ENCODE measurements around the gene WNT9A. TPM values are rescaled to one million over a fixed set of nuclear protein-coding genes. Genes with fewer than 3 reads are reported as not detected.

The WNT9A gene
- total RNA-seq, 1 experiment from 2014 or later, result 1.5 TPM

- H3K27me3 Mint-ChIP-seq (ENCODE audit: low read depth), result peaks cover 33% of the 10 kb centered on the region
- ChIA-PET POLR2A (no interaction called here), CTCF (no interaction called here)
- no peaks in the 10 kb centered on the region for H3K36me3 Mint-ChIP-seq
- no peak for ATAC-seq
- no peak for DNase-seq (ENCODE audit: low spot score)
- H3K4me3 Mint-ChIP-seq, result no peak overlapping the region
- H3K27ac Mint-ChIP-seq, result no peak overlapping the region
- H3K9me3 Mint-ChIP-seq, result peaks cover 2% of the 10 kb centered on the region; the same call in 1 of the 2 replicates
- H3K4me1 Mint-ChIP-seq, result peaks cover 9% of the 10 kb centered on the region
- TF ChIP-seq NR2C2 (CRISPR knock-in tag; IDR thresholded peaks at IDR 0.05) (no peak), ATF1 (CRISPR knock-in tag; IDR thresholded peaks at IDR 0.05) (no peak), IRF2 (CRISPR knock-in tag; IDR thresholded peaks at IDR 0.05; ENCODE audit: borderline replicate concordance, low read depth) (no peak), SMAD4 (CRISPR knock-in tag; IDR thresholded peaks at IDR 0.05) (no peak), ZNF121 (CRISPR knock-in tag; IDR thresholded peaks at IDR 0.05) (no peak), CREB1 (CRISPR knock-in tag; IDR thresholded peaks at IDR 0.05) (no peak), ZNF423 (CRISPR knock-in tag; IDR thresholded peaks at IDR 0.05) (no peak), TEAD1 (CRISPR knock-in tag; IDR thresholded peaks at IDR 0.05) (no peak), SP1 (CRISPR knock-in tag; conservative IDR thresholded peaks at IDR 0.05) (no peak), ESRRA (CRISPR knock-in tag; IDR thresholded peaks at IDR 0.05; ENCODE audit: borderline replicate concordance) (no peak), ATF3 (CRISPR knock-in tag; conservative IDR thresholded peaks at IDR 0.05) (no peak)
- TF ChIP-seq, protein P1, sequence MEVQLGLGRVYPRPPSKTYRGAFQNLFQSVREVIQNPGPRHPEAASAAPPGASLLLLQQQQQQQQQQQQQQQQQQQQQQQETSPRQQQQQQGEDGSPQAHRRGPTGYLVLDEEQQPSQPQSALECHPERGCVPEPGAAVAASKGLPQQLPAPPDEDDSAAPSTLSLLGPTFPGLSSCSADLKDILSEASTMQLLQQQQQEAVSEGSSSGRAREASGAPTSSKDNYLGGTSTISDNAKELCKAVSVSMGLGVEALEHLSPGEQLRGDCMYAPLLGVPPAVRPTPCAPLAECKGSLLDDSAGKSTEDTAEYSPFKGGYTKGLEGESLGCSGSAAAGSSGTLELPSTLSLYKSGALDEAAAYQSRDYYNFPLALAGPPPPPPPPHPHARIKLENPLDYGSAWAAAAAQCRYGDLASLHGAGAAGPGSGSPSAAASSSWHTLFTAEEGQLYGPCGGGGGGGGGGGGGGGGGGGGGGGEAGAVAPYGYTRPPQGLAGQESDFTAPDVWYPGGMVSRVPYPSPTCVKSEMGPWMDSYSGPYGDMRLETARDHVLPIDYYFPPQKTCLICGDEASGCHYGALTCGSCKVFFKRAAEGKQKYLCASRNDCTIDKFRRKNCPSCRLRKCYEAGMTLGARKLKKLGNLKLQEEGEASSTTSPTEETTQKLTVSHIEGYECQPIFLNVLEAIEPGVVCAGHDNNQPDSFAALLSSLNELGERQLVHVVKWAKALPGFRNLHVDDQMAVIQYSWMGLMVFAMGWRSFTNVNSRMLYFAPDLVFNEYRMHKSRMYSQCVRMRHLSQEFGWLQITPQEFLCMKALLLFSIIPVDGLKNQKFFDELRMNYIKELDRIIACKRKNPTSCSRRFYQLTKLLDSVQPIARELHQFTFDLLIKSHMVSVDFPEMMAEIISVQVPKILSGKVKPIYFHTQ (CRISPR knock-in tag; IDR thresholded peaks at IDR 0.05), result no peak
- TF ChIP-seq, protein P2, sequence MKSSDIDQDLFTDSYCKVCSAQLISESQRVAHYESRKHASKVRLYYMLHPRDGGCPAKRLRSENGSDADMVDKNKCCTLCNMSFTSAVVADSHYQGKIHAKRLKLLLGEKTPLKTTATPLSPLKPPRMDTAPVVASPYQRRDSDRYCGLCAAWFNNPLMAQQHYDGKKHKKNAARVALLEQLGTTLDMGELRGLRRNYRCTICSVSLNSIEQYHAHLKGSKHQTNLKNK (CRISPR knock-in tag; IDR thresholded peaks at IDR 0.05), result no peak
These were observed 1.7 kb upstream of the WNT9A start for GRCh38 chr1:227949341-227949921.

DNA sequence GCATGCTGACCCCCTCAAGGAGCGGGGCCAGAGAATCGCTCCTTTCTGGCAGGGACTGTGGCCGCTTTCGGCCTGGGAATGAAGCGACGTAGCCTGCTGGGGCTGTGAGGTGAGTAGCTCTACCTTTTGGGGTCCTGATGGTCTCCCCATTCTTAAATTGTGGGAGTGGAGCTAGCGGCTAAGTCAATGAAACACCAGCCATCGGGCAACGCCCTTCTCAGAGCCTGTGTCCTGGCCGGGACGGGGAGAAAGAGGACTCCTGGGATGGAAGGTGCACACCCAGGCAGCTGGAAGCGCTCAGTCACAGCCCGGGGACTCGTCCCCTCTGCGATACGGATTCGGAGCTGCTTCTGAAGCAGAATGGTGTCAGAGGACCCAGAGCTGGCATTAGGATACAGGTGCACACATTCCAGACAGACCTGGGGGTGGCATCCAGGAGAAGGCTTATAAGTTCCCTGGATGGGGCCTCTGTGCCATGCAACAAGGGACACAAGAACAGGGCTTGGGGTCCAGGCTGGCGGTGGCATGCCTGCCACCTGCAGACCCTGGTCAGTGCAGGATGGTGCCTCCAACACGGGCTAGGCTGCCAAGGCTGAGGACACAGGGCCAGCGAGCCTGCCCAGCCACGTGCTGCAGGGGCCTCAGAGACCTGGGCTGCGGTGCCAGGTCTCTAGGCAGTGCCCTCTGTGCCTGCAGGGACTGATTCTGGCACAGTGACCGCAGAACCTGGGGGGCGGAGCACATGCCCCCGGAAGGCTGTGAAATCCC lies 945 bp upstream of the WNT9A start:
- Mint-ChIP-seq H3K4me1 (peaks cover 9% of the 10 kb centered on the region), H3K27ac (no peak overlapping the region), H3K9me3 (no peaks in the 10 kb centered on the region), H3K36me3 (no peaks in the 10 kb centered on the region), H3K27me3 (ENCODE audit: low read depth) (peaks cover 30% of the 10 kb centered on the region), H3K4me3 (peak overlapping the region; percentile 77)
- peak; percentile 1; the same call in 1 of the 2 replicates for ATAC-seq
- no peak for TF ChIP-seq CDX4 (CRISPR knock-in tag; IDR thresholded peaks at IDR 0.05; ENCODE audit: borderline replicate concordance)
- no peak for TF ChIP-seq FOXJ3 (CRISPR knock-in tag; IDR thresholded peaks at IDR 0.05; ENCODE audit: borderline replicate concordance)
- no peak for TF ChIP-seq CBFB (CRISPR knock-in tag; IDR thresholded peaks at IDR 0.05; ENCODE audit: low read depth)
- TF ChIP-seq TEAD1 (CRISPR knock-in tag; IDR thresholded peaks at IDR 0.05), result no peak
- TF ChIP-seq, protein P3, sequence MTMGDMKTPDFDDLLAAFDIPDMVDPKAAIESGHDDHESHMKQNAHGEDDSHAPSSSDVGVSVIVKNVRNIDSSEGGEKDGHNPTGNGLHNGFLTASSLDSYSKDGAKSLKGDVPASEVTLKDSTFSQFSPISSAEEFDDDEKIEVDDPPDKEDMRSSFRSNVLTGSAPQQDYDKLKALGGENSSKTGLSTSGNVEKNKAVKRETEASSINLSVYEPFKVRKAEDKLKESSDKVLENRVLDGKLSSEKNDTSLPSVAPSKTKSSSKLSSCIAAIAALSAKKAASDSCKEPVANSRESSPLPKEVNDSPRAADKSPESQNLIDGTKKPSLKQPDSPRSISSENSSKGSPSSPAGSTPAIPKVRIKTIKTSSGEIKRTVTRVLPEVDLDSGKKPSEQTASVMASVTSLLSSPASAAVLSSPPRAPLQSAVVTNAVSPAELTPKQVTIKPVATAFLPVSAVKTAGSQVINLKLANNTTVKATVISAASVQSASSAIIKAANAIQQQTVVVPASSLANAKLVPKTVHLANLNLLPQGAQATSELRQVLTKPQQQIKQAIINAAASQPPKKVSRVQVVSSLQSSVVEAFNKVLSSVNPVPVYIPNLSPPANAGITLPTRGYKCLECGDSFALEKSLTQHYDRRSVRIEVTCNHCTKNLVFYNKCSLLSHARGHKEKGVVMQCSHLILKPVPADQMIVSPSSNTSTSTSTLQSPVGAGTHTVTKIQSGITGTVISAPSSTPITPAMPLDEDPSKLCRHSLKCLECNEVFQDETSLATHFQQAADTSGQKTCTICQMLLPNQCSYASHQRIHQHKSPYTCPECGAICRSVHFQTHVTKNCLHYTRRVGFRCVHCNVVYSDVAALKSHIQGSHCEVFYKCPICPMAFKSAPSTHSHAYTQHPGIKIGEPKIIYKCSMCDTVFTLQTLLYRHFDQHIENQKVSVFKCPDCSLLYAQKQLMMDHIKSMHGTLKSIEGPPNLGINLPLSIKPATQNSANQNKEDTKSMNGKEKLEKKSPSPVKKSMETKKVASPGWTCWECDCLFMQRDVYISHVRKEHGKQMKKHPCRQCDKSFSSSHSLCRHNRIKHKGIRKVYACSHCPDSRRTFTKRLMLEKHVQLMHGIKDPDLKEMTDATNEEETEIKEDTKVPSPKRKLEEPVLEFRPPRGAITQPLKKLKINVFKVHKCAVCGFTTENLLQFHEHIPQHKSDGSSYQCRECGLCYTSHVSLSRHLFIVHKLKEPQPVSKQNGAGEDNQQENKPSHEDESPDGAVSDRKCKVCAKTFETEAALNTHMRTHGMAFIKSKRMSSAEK (CRISPR knock-in tag; IDR thresholded peaks at IDR 0.05; ENCODE audit: borderline replicate concordance), result no peak
- TF ChIP-seq MXD4 (CRISPR knock-in tag; IDR thresholded peaks at IDR 0.05; ENCODE audit: borderline replicate concordance), result no peak
- TF ChIP-seq, protein P4, sequence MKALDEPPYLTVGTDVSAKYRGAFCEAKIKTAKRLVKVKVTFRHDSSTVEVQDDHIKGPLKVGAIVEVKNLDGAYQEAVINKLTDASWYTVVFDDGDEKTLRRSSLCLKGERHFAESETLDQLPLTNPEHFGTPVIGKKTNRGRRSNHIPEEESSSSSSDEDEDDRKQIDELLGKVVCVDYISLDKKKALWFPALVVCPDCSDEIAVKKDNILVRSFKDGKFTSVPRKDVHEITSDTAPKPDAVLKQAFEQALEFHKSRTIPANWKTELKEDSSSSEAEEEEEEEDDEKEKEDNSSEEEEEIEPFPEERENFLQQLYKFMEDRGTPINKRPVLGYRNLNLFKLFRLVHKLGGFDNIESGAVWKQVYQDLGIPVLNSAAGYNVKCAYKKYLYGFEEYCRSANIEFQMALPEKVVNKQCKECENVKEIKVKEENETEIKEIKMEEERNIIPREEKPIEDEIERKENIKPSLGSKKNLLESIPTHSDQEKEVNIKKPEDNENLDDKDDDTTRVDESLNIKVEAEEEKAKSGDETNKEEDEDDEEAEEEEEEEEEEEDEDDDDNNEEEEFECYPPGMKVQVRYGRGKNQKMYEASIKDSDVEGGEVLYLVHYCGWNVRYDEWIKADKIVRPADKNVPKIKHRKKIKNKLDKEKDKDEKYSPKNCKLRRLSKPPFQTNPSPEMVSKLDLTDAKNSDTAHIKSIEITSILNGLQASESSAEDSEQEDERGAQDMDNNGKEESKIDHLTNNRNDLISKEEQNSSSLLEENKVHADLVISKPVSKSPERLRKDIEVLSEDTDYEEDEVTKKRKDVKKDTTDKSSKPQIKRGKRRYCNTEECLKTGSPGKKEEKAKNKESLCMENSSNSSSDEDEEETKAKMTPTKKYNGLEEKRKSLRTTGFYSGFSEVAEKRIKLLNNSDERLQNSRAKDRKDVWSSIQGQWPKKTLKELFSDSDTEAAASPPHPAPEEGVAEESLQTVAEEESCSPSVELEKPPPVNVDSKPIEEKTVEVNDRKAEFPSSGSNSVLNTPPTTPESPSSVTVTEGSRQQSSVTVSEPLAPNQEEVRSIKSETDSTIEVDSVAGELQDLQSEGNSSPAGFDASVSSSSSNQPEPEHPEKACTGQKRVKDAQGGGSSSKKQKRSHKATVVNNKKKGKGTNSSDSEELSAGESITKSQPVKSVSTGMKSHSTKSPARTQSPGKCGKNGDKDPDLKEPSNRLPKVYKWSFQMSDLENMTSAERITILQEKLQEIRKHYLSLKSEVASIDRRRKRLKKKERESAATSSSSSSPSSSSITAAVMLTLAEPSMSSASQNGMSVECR (CRISPR knock-in tag; IDR thresholded peaks at IDR 0.05; ENCODE audit: borderline replicate concordance), result no peak
- TF ChIP-seq TEAD4 (CRISPR knock-in tag; IDR thresholded peaks at IDR 0.05), result no peak
- no peak for DNase-seq (ENCODE audit: low spot score)
- ChIA-PET POLR2A (interaction anchor here (1.1 kb wide), 1 partner anchor 155 kb away, joined by 3 read pairs; no protein-coding TSS in a partner anchor), CTCF (interaction anchor here (0.8 to 4.4 kb wide), 8 partner anchors 38 to 187 kb away, joined by 3 to 25 read pairs (median 5); no protein-coding TSS in a partner anchor)
